ENCODE results near the gene TP53I3.
"Not testable (repeated sequence)": the region's sequence is repeated elsewhere in the genome, so short reads cannot be mapped to it uniquely, and the experiment has no call there.

Gene TP53I3

GRCh38 chr2:24110660-24111303 lies 26.1 kb upstream of the TP53I3 start:
- H3K9ac ChIP-seq (ENCODE audit: low read depth, low read length), result no peak overlapping the region
- H3K36me3 ChIP-seq (ENCODE audit: control insufficient read depth, insufficient read depth, low read length), result no peaks in the 10 kb centered on the region
- no peaks in the 10 kb centered on the region for H3K27me3 ChIP-seq (ENCODE audit: control insufficient read depth, insufficient read depth, low read length)
- no peak overlapping the region for H3K4me3 ChIP-seq (ENCODE audit: low read depth, low read length)
- peaks cover 6% of the 10 kb centered on the region for H3K9me3 ChIP-seq (ENCODE audit: control insufficient read depth, insufficient read depth, low read length)
- H3K4me1 ChIP-seq (ENCODE audit: control insufficient read depth, insufficient read depth, low read length), result no peaks in the 10 kb centered on the region

GRCh38 chr2:24109431-24109830 lies 24.8 kb upstream of the TP53I3 start:
- H3K36me3 ChIP-seq (ENCODE audit: control insufficient read depth, insufficient read depth, low read length); H3K9ac ChIP-seq (ENCODE audit: low read depth, low read length); H3K27me3 ChIP-seq (ENCODE audit: control insufficient read depth, insufficient read depth, low read length); H3K4me1 ChIP-seq (ENCODE audit: control insufficient read depth, insufficient read depth, low read length); H3K9me3 ChIP-seq (ENCODE audit: control insufficient read depth, insufficient read depth, low read length); H3K4me3 ChIP-seq (ENCODE audit: low read depth, low read length): not testable (repeated sequence)

- no peak overlapping the region for H3K4me3 ChIP-seq (ENCODE audit: low read depth, low read length)
- H3K27me3 ChIP-seq (ENCODE audit: control insufficient read depth, insufficient read depth, low read length), result no peaks in the 10 kb centered on the region
- no peaks in the 10 kb centered on the region for H3K4me1 ChIP-seq (ENCODE audit: control insufficient read depth, insufficient read depth, low read length)
- no peak overlapping the region for H3K9ac ChIP-seq (ENCODE audit: low read depth, low read length)
- no peaks in the 10 kb centered on the region for H3K36me3 ChIP-seq (ENCODE audit: control insufficient read depth, insufficient read depth, low read length)
- no peaks in the 10 kb centered on the region for H3K9me3 ChIP-seq (ENCODE audit: control insufficient read depth, insufficient read depth, low read length)
Observed at GRCh38 chr2:24107336-24107735, 22.7 kb upstream of the TP53I3 start.

- Histone ChIP-seq H3K4me1 (ENCODE audit: control insufficient read depth, insufficient read depth, low read length) (no peaks in the 10 kb centered on the region), H3K4me3 (ENCODE audit: low read depth, low read length) (no peak overlapping the region), H3K36me3 (ENCODE audit: control insufficient read depth, insufficient read depth, low read length) (no peaks in the 10 kb centered on the region), H3K9me3 (ENCODE audit: control insufficient read depth, insufficient read depth, low read length) (no peaks in the 10 kb centered on the region), H3K9ac (ENCODE audit: low read depth, low read length) (no peak overlapping the region), H3K27me3 (ENCODE audit: control insufficient read depth, insufficient read depth, low read length) (no peaks in the 10 kb centered on the region)
Observed at GRCh38 chr2:24106786-24107185, 22.2 kb upstream of the TP53I3 start.

- H3K4me1 ChIP-seq (ENCODE audit: control insufficient read depth, insufficient read depth, low read length), result no peaks in the 10 kb centered on the region
- H3K9ac ChIP-seq (ENCODE audit: low read depth, low read length), result no peak overlapping the region
- H3K9me3 ChIP-seq (ENCODE audit: control insufficient read depth, insufficient read depth, low read length), result no peaks in the 10 kb centered on the region
- no peak overlapping the region for H3K4me3 ChIP-seq (ENCODE audit: low read depth, low read length)
- H3K36me3 ChIP-seq (ENCODE audit: control insufficient read depth, insufficient read depth, low read length), result no peaks in the 10 kb centered on the region
- H3K27me3 ChIP-seq (ENCODE audit: control insufficient read depth, insufficient read depth, low read length), result no peaks in the 10 kb centered on the region
Observed at GRCh38 chr2:24105816-24106215, 21.2 kb upstream of the TP53I3 start.

GRCh38 chr2:24104906-24105305 lies 20.3 kb upstream of the TP53I3 start:
- H3K4me1 ChIP-seq (ENCODE audit: control insufficient read depth, insufficient read depth, low read length), result no peaks in the 10 kb centered on the region
- H3K36me3 ChIP-seq (ENCODE audit: control insufficient read depth, insufficient read depth, low read length), result no peaks in the 10 kb centered on the region
- H3K9me3 ChIP-seq (ENCODE audit: control insufficient read depth, insufficient read depth, low read length), result no peaks in the 10 kb centered on the region
- H3K27me3 ChIP-seq (ENCODE audit: control insufficient read depth, insufficient read depth, low read length), result no peaks in the 10 kb centered on the region
- no peak overlapping the region for H3K9ac ChIP-seq (ENCODE audit: low read depth, low read length)
- no peak overlapping the region for H3K4me3 ChIP-seq (ENCODE audit: low read depth, low read length)

GRCh38 chr2:24104110-24104650 lies 19.5 kb upstream of the TP53I3 start:
- Histone ChIP-seq H3K27me3 (ENCODE audit: control insufficient read depth, insufficient read depth, low read length) (no peaks in the 10 kb centered on the region), H3K4me3 (ENCODE audit: low read depth, low read length) (no peak overlapping the region), H3K9me3 (ENCODE audit: control insufficient read depth, insufficient read depth, low read length) (no peaks in the 10 kb centered on the region), H3K4me1 (ENCODE audit: control insufficient read depth, insufficient read depth, low read length) (no peaks in the 10 kb centered on the region), H3K9ac (ENCODE audit: low read depth, low read length) (no peak overlapping the region), H3K36me3 (ENCODE audit: control insufficient read depth, insufficient read depth, low read length) (no peaks in the 10 kb centered on the region)

GRCh38 chr2:24102677-24103076 lies 18.0 kb upstream of the TP53I3 start:
- Histone ChIP-seq H3K4me3 (ENCODE audit: low read depth, low read length) (no peak overlapping the region), H3K27me3 (ENCODE audit: control insufficient read depth, insufficient read depth, low read length) (no peaks in the 10 kb centered on the region), H3K9ac (ENCODE audit: low read depth, low read length) (no peak overlapping the region), H3K36me3 (ENCODE audit: control insufficient read depth, insufficient read depth, low read length) (no peaks in the 10 kb centered on the region), H3K4me1 (ENCODE audit: control insufficient read depth, insufficient read depth, low read length) (no peaks in the 10 kb centered on the region), H3K9me3 (ENCODE audit: control insufficient read depth, insufficient read depth, low read length) (no peaks in the 10 kb centered on the region)

GRCh38 chr2:24101992-24102391 lies 17.4 kb upstream of the TP53I3 start:
- Histone ChIP-seq H3K9ac (ENCODE audit: low read depth, low read length) (no peak overlapping the region), H3K27me3 (ENCODE audit: control insufficient read depth, insufficient read depth, low read length) (no peaks in the 10 kb centered on the region), H3K4me1 (ENCODE audit: control insufficient read depth, insufficient read depth, low read length) (no peaks in the 10 kb centered on the region), H3K9me3 (ENCODE audit: control insufficient read depth, insufficient read depth, low read length) (no peaks in the 10 kb centered on the region), H3K4me3 (ENCODE audit: low read depth, low read length) (no peak overlapping the region), H3K36me3 (ENCODE audit: control insufficient read depth, insufficient read depth, low read length) (no peaks in the 10 kb centered on the region)

GRCh38 chr2:24100732-24101131 lies 16.1 kb upstream of the TP53I3 start:
- H3K9ac ChIP-seq (ENCODE audit: low read depth, low read length); H3K4me1 ChIP-seq (ENCODE audit: control insufficient read depth, insufficient read depth, low read length); H3K36me3 ChIP-seq (ENCODE audit: control insufficient read depth, insufficient read depth, low read length); H3K4me3 ChIP-seq (ENCODE audit: low read depth, low read length); H3K27me3 ChIP-seq (ENCODE audit: control insufficient read depth, insufficient read depth, low read length); H3K9me3 ChIP-seq (ENCODE audit: control insufficient read depth, insufficient read depth, low read length): not testable (repeated sequence)

- H3K4me1 ChIP-seq (ENCODE audit: control insufficient read depth, insufficient read depth, low read length); H3K9me3 ChIP-seq (ENCODE audit: control insufficient read depth, insufficient read depth, low read length); H3K36me3 ChIP-seq (ENCODE audit: control insufficient read depth, insufficient read depth, low read length); H3K27me3 ChIP-seq (ENCODE audit: control insufficient read depth, insufficient read depth, low read length): not testable (repeated sequence)
- H3K4me3 ChIP-seq (ENCODE audit: low read depth, low read length), result peak overlapping the region; percentile 32
- H3K9ac ChIP-seq (ENCODE audit: low read depth, low read length), result peak overlapping the region; percentile 24
Observed at GRCh38 chr2:24095171-24095677, 10.6 kb upstream of the TP53I3 start.

GRCh38 chr2:24093270-24093669 lies 8.6 kb upstream of the TP53I3 start:
- not testable (repeated sequence) for H3K27me3 ChIP-seq (ENCODE audit: control insufficient read depth, insufficient read depth, low read length); H3K4me1 ChIP-seq (ENCODE audit: control insufficient read depth, insufficient read depth, low read length); H3K9me3 ChIP-seq (ENCODE audit: control insufficient read depth, insufficient read depth, low read length); H3K4me3 ChIP-seq (ENCODE audit: low read depth, low read length); H3K9ac ChIP-seq (ENCODE audit: low read depth, low read length); H3K36me3 ChIP-seq (ENCODE audit: control insufficient read depth, insufficient read depth, low read length)

Measured in iPS-15b (cell line).